Upper lobe of right lung (tissue), 1 donor: ENCODE data around the gene NRXN3. TPM values are rescaled to one million over a fixed set of nuclear protein-coding genes. Genes with fewer than 3 reads are reported as not detected.

Source experiments
- ATAC-seq: fragments of 200-7000 bp; cut with Tn5 transposase; one replicate; pipeline ENCODE4 v1.9.1; 2020; ENCODE audit warnings: mild to moderate bottlenecking, moderate library complexity
- DNase-seq: peaks from one replicate; pipeline ENCODE4 v3.0.0-alpha.2; 2020
- H3K27ac ChIP-seq: fragments of 200-600 bp; one replicate; pipeline ENCODE4 v1.8.0; 2022
- H3K27me3 ChIP-seq: fragments of 200-600 bp; one replicate; pipeline ENCODE4 v1.8.0; 2022; ENCODE audit warnings: mild to moderate bottlenecking
- H3K36me3 ChIP-seq: fragments of 200-600 bp; one replicate; pipeline ENCODE4 v1.8.0; 2022
- H3K4me1 ChIP-seq: fragments of 200-600 bp; one replicate; pipeline ENCODE4 v1.8.0; 2022
- H3K4me3 ChIP-seq: fragments of 200-600 bp; one replicate; pipeline ENCODE4 v1.8.0; 2022; ENCODE audit warnings: mild to moderate bottlenecking
- H3K9me3 ChIP-seq: fragments of 200-600 bp; one replicate; pipeline ENCODE4 v1.8.0; 2022
- intact Hi-C: fragments of 100-400 bp; cut with DNase I; formaldehyde crosslinking; loops from one replicate; pipeline ENCODE4 v1.11.0; 2022
- total RNA-seq: library from RNA; stranded (reverse); fragmentation: NEBNext Ultra II Directional; extraction: Animal tissue kit (Norgen Biotek cat#: 25700); gene quantifications from one replicate; pipeline ENCODE4 v1.2.1, GENCODE V29; 2021
- TF ChIP-seq, protein P1 (sequence below): fragments of 200-600 bp; IDR thresholded peaks from one replicate; pipeline ENCODE4 v1.8.0; 2022; ENCODE audit warnings: antibody characterized with exemption
- donor health status: DM: no; HTN: yes; CAD: no; lungs with severe emphysema.

The NRXN3 gene
- total RNA-seq, 1 donor from 2014 or later, result 10.0 TPM

DNA sequence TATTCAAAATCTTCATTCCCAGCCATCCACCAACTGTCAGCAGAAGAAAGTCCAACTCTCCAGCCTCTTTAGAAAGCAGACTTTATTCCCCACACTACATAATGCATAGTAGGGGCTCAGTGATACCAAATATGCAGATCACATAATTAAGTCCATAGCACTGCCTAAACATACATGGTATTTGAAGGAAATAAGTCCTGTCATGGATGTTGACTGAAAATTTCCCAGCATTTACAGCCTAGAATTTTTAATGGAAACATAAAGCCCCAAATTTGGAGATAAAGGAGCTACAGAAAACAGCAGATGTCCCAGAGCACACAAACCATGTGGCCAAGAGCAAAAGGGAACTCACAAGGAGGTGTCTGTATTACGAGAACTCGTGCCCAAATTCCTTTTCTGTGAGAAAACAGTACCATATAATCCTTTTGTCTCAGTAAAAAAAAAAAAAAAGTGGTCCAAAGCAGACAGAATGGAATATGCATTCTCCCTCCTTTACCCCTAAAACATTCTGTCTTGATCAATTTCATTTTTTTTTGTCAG, 920.5 kb downstream of the NRXN3 start:
- Histone ChIP-seq H3K9me3 (no peaks in the 10 kb centered on the region), H3K4me1 (no peaks in the 10 kb centered on the region), H3K27ac (no peak overlapping the region), H3K4me3 (no peak overlapping the region), H3K36me3 (no peaks in the 10 kb centered on the region), H3K27me3 (no peaks in the 10 kb centered on the region)
- TF ChIP-seq, protein P1, sequence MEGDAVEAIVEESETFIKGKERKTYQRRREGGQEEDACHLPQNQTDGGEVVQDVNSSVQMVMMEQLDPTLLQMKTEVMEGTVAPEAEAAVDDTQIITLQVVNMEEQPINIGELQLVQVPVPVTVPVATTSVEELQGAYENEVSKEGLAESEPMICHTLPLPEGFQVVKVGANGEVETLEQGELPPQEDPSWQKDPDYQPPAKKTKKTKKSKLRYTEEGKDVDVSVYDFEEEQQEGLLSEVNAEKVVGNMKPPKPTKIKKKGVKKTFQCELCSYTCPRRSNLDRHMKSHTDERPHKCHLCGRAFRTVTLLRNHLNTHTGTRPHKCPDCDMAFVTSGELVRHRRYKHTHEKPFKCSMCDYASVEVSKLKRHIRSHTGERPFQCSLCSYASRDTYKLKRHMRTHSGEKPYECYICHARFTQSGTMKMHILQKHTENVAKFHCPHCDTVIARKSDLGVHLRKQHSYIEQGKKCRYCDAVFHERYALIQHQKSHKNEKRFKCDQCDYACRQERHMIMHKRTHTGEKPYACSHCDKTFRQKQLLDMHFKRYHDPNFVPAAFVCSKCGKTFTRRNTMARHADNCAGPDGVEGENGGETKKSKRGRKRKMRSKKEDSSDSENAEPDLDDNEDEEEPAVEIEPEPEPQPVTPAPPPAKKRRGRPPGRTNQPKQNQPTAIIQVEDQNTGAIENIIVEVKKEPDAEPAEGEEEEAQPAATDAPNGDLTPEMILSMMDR, result no peak
- ATAC-seq (no peak), DNase-seq (no peak)
- intact Hi-C loops, result no loop called here

DNA sequence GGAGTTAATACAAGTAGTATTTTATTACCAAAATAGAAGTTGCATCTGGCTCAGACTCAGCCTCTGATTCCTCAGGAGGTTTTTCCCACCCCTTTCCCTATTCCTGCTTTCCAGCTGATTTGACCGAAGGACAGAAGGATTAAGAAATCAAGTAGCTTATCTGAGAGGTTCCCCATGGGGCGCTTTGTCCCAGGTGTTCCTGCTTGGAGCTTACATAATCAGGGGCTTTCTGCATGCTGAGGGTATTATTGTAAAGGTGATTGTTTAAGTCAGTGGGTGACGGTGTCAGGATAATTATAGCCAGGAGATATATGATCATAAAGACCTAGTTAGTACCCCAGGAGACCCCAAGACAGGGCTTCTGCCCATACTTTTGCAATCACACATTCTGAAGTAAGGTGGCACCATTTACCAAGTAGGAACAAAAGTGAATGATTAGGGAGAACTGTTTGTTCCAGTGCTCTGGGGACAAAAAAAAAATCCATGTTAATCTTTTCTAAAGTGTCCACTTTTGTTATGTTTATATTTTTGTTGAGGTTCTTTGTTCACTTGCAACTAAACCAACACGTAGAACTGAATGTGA, 921.3 kb downstream of the NRXN3 start:
- no peaks in the 10 kb centered on the region for H3K9me3 ChIP-seq
- no peak overlapping the region for H3K27ac ChIP-seq
- no peak for ATAC-seq
- TF ChIP-seq, protein P1, result no peak
- no peak for DNase-seq
- H3K27me3 ChIP-seq, result no peaks in the 10 kb centered on the region
- H3K36me3 ChIP-seq, result no peaks in the 10 kb centered on the region
- intact Hi-C loops, result no loop called here
- no peak overlapping the region for H3K4me3 ChIP-seq
- H3K4me1 ChIP-seq, result no peaks in the 10 kb centered on the region

DNA sequence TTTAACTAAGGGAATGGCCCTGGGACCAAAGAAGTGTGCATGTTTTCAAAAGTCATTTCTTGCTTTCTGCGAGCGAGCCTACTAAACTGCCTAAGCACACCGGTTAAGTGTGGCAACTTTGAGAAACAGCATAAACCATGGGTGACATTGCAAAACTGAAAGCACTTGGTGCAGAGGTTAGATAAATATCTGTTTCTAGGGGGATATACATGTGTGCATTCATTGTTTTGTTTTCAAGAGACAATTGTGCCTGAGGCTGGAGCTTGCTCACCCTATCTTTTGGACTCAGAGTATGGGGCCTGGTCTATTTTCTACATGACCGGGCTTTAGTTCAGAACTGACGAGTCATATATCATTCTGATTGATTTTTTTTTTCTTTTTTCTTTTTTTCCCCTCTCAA, 923.4 kb downstream of the NRXN3 start:
- TF ChIP-seq, protein P1, result no peak
- no peaks in the 10 kb centered on the region for H3K27me3 ChIP-seq
- no peak overlapping the region for H3K27ac ChIP-seq
- no peaks in the 10 kb centered on the region for H3K36me3 ChIP-seq
- no peaks in the 10 kb centered on the region for H3K4me1 ChIP-seq
- DNase-seq, result no peak
- H3K4me3 ChIP-seq, result no peak overlapping the region
- intact Hi-C loops, result no loop called here
- no peak for ATAC-seq
- H3K9me3 ChIP-seq, result no peaks in the 10 kb centered on the region

DNA sequence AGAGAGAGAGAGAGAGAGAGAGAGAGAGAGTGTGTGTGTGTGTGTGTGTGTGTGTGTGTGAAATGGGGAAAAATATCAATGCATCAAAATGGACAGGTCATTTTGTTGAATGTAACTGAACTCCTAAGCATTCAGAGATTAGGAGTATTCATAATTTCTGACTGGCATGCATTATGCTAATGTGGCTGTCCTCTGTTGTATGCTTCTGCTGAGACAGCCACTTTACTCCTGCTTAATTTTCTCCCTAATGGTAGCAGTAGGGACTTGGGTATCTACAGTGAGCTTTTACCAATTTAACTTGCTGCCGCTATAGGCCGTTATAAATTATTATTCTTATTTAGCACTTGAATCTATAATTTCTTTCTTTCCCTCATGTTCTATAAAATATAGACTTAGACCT, 924.8 kb downstream of the NRXN3 start:
- no peak for ATAC-seq

DNA sequence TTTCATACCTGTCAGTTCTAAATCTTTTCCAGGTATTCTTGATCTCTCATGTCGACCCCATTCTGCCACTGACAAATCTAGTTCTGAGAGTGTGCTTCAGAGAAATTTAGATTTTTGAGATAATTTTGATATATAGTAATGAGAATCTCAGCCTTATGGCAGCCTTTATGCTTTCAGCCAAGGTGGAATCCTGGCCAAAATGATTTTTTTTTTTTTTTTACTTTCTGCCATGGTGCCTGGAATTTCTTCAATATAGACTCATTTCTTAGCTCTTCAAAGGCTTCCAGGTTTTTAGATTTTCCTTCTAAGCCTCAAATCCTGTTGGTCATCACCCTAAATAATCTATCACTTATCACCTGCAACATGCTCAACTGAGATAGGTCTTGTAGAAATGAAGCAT, 926.6 kb downstream of the NRXN3 start:
- H3K4me3 ChIP-seq, result no peak overlapping the region
- intact Hi-C loops, result no loop called here
- ATAC-seq, result no peak
- no peak overlapping the region for H3K27ac ChIP-seq
- no peaks in the 10 kb centered on the region for H3K27me3 ChIP-seq
- H3K36me3 ChIP-seq, result no peaks in the 10 kb centered on the region
- DNase-seq, result no peak
- no peaks in the 10 kb centered on the region for H3K4me1 ChIP-seq
- TF ChIP-seq, protein P1, result no peak
- H3K9me3 ChIP-seq, result no peaks in the 10 kb centered on the region

More for the DNA sequence above, 924.8 kb downstream of the NRXN3 start:
- DNase-seq, result no peak
- TF ChIP-seq, protein P1, result no peak
- intact Hi-C loops, result no loop called here
- H3K27me3 ChIP-seq, result no peaks in the 10 kb centered on the region
- H3K9me3 ChIP-seq, result no peaks in the 10 kb centered on the region
- H3K36me3 ChIP-seq, result no peaks in the 10 kb centered on the region
- no peak overlapping the region for H3K27ac ChIP-seq
- H3K4me3 ChIP-seq, result no peak overlapping the region
- no peaks in the 10 kb centered on the region for H3K4me1 ChIP-seq

DNA sequence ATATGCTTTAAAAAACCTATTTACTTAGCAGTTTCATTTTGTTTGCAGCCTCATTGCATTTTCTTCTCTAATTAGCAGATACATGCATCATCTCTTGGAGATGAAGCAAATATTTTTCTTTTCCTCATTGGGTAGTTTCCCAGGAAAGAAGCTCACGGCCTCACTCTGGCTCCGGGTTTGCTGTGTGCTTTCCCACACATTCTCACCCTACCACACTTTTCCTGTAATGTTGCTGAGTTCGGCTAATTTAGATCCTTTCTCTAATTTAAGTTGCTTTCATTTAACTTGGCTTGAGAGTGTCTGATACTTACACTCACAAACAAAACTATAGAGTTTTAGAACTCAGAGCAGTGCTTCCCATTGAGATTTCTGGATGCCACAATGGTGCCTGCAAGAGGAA, 928.2 kb downstream of the NRXN3 start:
- no peaks in the 10 kb centered on the region for H3K4me1 ChIP-seq
- TF ChIP-seq, protein P1, result no peak
- no peaks in the 10 kb centered on the region for H3K27me3 ChIP-seq
- DNase-seq, result no peak
- no peaks in the 10 kb centered on the region for H3K9me3 ChIP-seq
- intact Hi-C loops, result no loop called here
- no peak overlapping the region for H3K27ac ChIP-seq
- H3K4me3 ChIP-seq, result no peak overlapping the region
- no peak for ATAC-seq
- H3K36me3 ChIP-seq, result no peaks in the 10 kb centered on the region
